ENCODE data around the gene LPCAT3. TPM values are rescaled to one million over a fixed set of nuclear protein-coding genes. Genes with fewer than 3 reads are reported as not detected.

Gene LPCAT3
- total and polyA plus RNA-seq, 2 of the 13 experiments (the other 11 are each of a cell fraction or from before 2014, with no cell fraction given), result 44.5 to 64.3 TPM

GRCh38 chr12:7060353-7060954, 42.2 kb upstream of the LPCAT3 start, which contains the start of gene C1S (continued):
- peak; percentile 37; the same call in 1 of the 2 replicates for TF ChIP-seq HDAC2 (CRISPR knock-in tag; IDR thresholded peaks at IDR 0.05)
- TF ChIP-seq ZNF34 (CRISPR knock-in tag; IDR thresholded peaks at IDR 0.05; ENCODE audit: borderline replicate concordance), result no peak
- no peak; the same call in 1 of the 2 replicates for TF ChIP-seq ARNT2 (CRISPR knock-in tag; IDR thresholded peaks at IDR 0.05; ENCODE audit: low read depth)
- TF ChIP-seq NBN (conservative IDR thresholded peaks at IDR 0.05), result no peak
- TF ChIP-seq IKZF1 (IDR thresholded peaks at IDR 0.05), result no peak
- no peak for TF ChIP-seq TBX3 (IDR thresholded peaks at IDR 0.05; ENCODE audit: borderline replicate concordance)
- peak; percentile 65 for TF ChIP-seq SALL1 (CRISPR knock-in tag; IDR thresholded peaks at IDR 0.05)
- no peak for TF ChIP-seq ZNF280D (CRISPR knock-in tag; IDR thresholded peaks at IDR 0.05)
- TF ChIP-seq XRCC5 (optimal IDR thresholded peaks at IDR 0.05; ENCODE audit: low read length), result peak; percentile 65
- no peak for TF ChIP-seq DR1 (CRISPR knock-in tag; IDR thresholded peaks at IDR 0.05)
- no peak for TF ChIP-seq ZNF138 (CRISPR knock-in tag; IDR thresholded peaks at IDR 0.05; ENCODE audit: low read depth)
- no peak for TF ChIP-seq ZNF101 (CRISPR knock-in tag; IDR thresholded peaks at IDR 0.05; ENCODE audit: borderline replicate concordance, low read depth)
- TF ChIP-seq SRSF1 (optimal IDR thresholded peaks at IDR 0.05; ENCODE audit: low read depth, low read length), result no peak
- TF ChIP-seq ZNF773 (CRISPR knock-in tag; IDR thresholded peaks at IDR 0.05; ENCODE audit: borderline replicate concordance), result no peak
- no peak for TF ChIP-seq MLLT10 (CRISPR knock-in tag; IDR thresholded peaks at IDR 0.05)
- no peak for TF ChIP-seq NFATC3 (CRISPR knock-in tag; IDR thresholded peaks at IDR 0.05)
- TF ChIP-seq, protein P1, sequence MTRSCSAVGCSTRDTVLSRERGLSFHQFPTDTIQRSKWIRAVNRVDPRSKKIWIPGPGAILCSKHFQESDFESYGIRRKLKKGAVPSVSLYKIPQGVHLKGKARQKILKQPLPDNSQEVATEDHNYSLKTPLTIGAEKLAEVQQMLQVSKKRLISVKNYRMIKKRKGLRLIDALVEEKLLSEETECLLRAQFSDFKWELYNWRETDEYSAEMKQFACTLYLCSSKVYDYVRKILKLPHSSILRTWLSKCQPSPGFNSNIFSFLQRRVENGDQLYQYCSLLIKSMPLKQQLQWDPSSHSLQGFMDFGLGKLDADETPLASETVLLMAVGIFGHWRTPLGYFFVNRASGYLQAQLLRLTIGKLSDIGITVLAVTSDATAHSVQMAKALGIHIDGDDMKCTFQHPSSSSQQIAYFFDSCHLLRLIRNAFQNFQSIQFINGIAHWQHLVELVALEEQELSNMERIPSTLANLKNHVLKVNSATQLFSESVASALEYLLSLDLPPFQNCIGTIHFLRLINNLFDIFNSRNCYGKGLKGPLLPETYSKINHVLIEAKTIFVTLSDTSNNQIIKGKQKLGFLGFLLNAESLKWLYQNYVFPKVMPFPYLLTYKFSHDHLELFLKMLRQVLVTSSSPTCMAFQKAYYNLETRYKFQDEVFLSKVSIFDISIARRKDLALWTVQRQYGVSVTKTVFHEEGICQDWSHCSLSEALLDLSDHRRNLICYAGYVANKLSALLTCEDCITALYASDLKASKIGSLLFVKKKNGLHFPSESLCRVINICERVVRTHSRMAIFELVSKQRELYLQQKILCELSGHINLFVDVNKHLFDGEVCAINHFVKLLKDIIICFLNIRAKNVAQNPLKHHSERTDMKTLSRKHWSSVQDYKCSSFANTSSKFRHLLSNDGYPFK (CRISPR knock-in tag; IDR thresholded peaks at IDR 0.05; ENCODE audit: borderline replicate concordance), result no peak
- no peak for TF ChIP-seq ZBTB3 (CRISPR knock-in tag; IDR thresholded peaks at IDR 0.05; ENCODE audit: borderline replicate concordance, low read depth)
- TF ChIP-seq ZSCAN30 (CRISPR knock-in tag; IDR thresholded peaks at IDR 0.05), result no peak
- TF ChIP-seq ZSCAN5A (CRISPR knock-in tag; IDR thresholded peaks at IDR 0.05; ENCODE audit: borderline replicate concordance), result no peak
- TF ChIP-seq KLF9 (CRISPR knock-in tag; IDR thresholded peaks at IDR 0.05; ENCODE audit: low read depth), result no peak
- no peak for TF ChIP-seq ZNF260 (CRISPR knock-in tag; IDR thresholded peaks at IDR 0.05; ENCODE audit: borderline replicate concordance, low read depth)
- peak; percentile 37; the same call in 1 of the 2 replicates for TF ChIP-seq ZBTB7B (CRISPR knock-in tag; IDR thresholded peaks at IDR 0.05)
- no peak for TF ChIP-seq ZNF777 (CRISPR knock-in tag; IDR thresholded peaks at IDR 0.05)
- 0 out of 2 replicates have a peak, but pooled peaks have one; percentile 10 for TF ChIP-seq ZNF619 (CRISPR knock-in tag; IDR thresholded peaks at IDR 0.05)

Data from HepG2 (cell line).